CD4-positive, CD25-positive, alpha-beta regulatory T cell (primary cell): ENCODE results near the gene NXN. TPM values are rescaled to one million over a fixed set of nuclear protein-coding genes. Genes with fewer than 3 reads are reported as not detected.

Source experiments
- ATAC-seq, 2 donors: fragments of 150-1000 bp; cut with Tn5 transposase; one replicate each; pipeline ENCODE4 v1.10.0; 2021; ENCODE audit warnings: low read depth in 2 of 2, moderate number of reproducible peaks in 2 of 2, moderate library complexity in 1 of 2
- DNase-seq, 3 donors: peaks; one replicate each; pipeline versions ENCODE4 v3.0.0 to v3.0.0-alpha.2; 2012 to 2022; ENCODE audit warnings: mixed read lengths in 1 of 3
- H3K27ac ChIP-seq: one replicate; pipeline ENCODE4 v1.7.0; 2013; ENCODE audit warnings: mild to moderate bottlenecking, low read length; ENCODE audit not compliant: insufficient read depth, poor library complexity, severe bottlenecking
- H3K27me3 ChIP-seq: one replicate; pipeline ENCODE4 v1.7.0; 2013; ENCODE audit warnings: low read length; ENCODE audit not compliant: control insufficient read depth, insufficient read depth
- H3K36me3 ChIP-seq: one replicate; pipeline ENCODE4 v1.7.0; 2013; ENCODE audit warnings: mild to moderate bottlenecking, low read length, moderate library complexity; ENCODE audit not compliant: control insufficient read depth, insufficient read depth
- H3K4me1 ChIP-seq: 2 replicates; pipeline ENCODE4 v1.7.0; 2013; ENCODE audit warnings: mild to moderate bottlenecking, low read length; ENCODE audit not compliant: insufficient read depth, control insufficient read depth, poor library complexity, severe bottlenecking
- H3K4me3 ChIP-seq: one replicate; pipeline ENCODE4 v1.7.0; 2013; ENCODE audit warnings: low read depth, mild to moderate bottlenecking, low read length, moderate library complexity
- H3K9me3 ChIP-seq, 2 experiments: 1 replicate in 1 of 2; 2 replicates in 1 of 2; pipeline ENCODE4 v1.7.0; 2013; ENCODE audit warnings: low read length in 2 of 2, mild to moderate bottlenecking in 1 of 2, moderate library complexity in 1 of 2; ENCODE audit not compliant: control insufficient read depth in 2 of 2
- H3K27ac Mint-ChIP-seq, 3 donors: one replicate each; pipeline ENCODE4 v1.8.0; 2020 to 2022; ENCODE audit warnings: mild to moderate bottlenecking in 3 of 3, mixed read lengths in 3 of 3, moderate library complexity in 2 of 3
- H3K27me3 Mint-ChIP-seq: one replicate; pipeline ENCODE4 v1.8.0; 2022; ENCODE audit warnings: mild to moderate bottlenecking, mixed read lengths
- H3K36me3 Mint-ChIP-seq: one replicate; pipeline ENCODE4 v1.8.0; 2020; ENCODE audit warnings: mixed read lengths
- H3K4me1 Mint-ChIP-seq, 4 donors: one replicate each; pipeline ENCODE4 v1.8.0; 2020 to 2022; ENCODE audit warnings: mixed read lengths in 4 of 4, mild to moderate bottlenecking in 1 of 4
- H3K4me3 Mint-ChIP-seq, 4 donors: one replicate each; pipeline ENCODE4 v1.8.0; 2020 to 2022; ENCODE audit warnings: mild to moderate bottlenecking in 4 of 4, mixed read lengths in 4 of 4, moderate library complexity in 3 of 4
- H3K9me3 Mint-ChIP-seq, 7 donors: one replicate each; pipeline ENCODE4 v1.8.0; 2020 to 2022; ENCODE audit warnings: mixed read lengths in 7 of 7, mild to moderate bottlenecking in 3 of 7, moderate library complexity in 2 of 7
- polyA plus RNA-seq, 4 donors: library from polyadenylated mRNA; unstranded; fragments of 300-500 nt; fragmentation: Illumina TruSeq; gene quantifications; one replicate each; pipeline ENCODE4 v1.2.3, GENCODE V29; 2021
- total RNA-seq: library from RNA; stranded (reverse); gene quantifications from one replicate; pipeline ENCODE4 v1.2.3, GENCODE V29; 2022

The NXN gene
- total and polyA plus RNA-seq, 5 donors from 2014 or later, result 0.44 to 0.89 (median 0.65) TPM

DNA sequence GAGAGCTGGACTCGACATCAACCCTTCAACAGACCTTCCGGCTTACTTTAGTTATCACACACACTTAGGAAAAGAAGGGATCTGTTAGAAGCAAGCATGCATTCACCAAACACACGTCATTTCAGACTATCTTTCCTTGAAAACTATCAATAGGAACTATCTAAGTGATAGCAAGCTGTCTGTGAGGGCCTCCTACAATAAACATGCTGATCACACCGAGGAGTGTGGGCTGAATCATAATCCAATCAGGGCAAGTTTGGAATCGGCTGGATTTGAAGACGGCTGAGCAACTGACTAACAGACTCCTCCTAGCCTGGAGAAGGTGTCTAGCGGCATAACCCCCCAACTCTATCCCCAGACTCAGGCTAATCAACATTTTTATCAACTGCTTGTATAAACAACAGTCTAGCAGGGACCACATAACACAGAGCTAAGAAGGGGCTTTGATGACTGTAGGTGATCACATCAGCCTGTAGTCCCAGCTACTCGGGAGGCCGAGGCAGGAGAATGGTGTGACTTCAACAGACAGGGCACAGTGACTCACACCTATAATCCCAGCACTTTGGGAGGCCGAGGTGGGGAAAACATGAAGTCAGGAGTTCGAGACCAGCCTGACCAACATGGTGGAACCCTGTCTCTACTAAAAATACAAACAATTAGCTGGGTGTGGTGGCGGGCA, 14.1 kb downstream of the NXN start:
- Histone ChIP-seq H3K27ac (no peak overlapping the region), H3K36me3 (no peaks in the 10 kb centered on the region), H3K4me1 (no peaks in the 10 kb centered on the region), H3K27me3 (peaks cover 7% of the 10 kb centered on the region), H3K9me3 (no peaks in the 10 kb centered on the region), H3K4me3 (no peak overlapping the region)
- Mint-ChIP-seq H3K36me3 (no peaks in the 10 kb centered on the region), H3K27ac (no peak overlapping the region), H3K4me1 (peaks cover 0 to 6% (median 0%) of the 10 kb centered on the region in 4 donors), H3K27me3 (peaks cover 31% of the 10 kb centered on the region), H3K4me3 (no peak overlapping the region), H3K9me3 (peaks cover 0 to 2% (median 0%) of the 10 kb centered on the region in 7 donors)
- ATAC-seq, result no peak
- DNase-seq, result no peak

DNA sequence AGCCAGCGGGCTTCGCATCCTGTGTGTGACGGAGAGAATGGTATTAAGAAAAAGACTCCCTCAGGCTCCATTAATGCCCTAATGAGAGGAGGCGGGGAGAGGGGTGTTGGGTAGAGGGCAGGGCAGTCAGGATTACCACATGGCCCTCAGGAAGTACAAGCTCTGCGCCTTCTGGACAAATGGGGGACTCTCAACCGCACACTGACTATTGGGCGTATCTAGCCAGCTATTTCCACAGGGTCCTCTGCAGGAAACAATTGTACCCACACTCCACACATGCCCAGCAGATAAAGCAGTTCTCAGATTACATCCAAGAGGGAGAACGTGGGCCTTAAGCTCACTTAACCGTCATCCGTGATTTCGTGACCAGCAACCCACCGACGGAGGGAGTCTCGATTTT, 14.7 kb downstream of the NXN start:
- no peak overlapping the region for H3K4me3 ChIP-seq
- no peak overlapping the region for H3K27ac ChIP-seq
- no peaks in the 10 kb centered on the region for H3K36me3 Mint-ChIP-seq
- H3K9me3 ChIP-seq, result no peaks in the 10 kb centered on the region
- peaks cover 0 to 2% (median 0%) of the 10 kb centered on the region in 7 donors for H3K9me3 Mint-ChIP-seq
- ATAC-seq, result no peak
- peaks cover 0 to 6% (median 0%) of the 10 kb centered on the region in 4 donors for H3K4me1 Mint-ChIP-seq
- H3K27ac Mint-ChIP-seq, result no peak overlapping the region
- no peaks in the 10 kb centered on the region for H3K4me1 ChIP-seq
- peaks cover 3% of the 10 kb centered on the region for H3K27me3 ChIP-seq
- H3K27me3 Mint-ChIP-seq, result peaks cover 27% of the 10 kb centered on the region
- H3K36me3 ChIP-seq, result no peaks in the 10 kb centered on the region
- no peak overlapping the region for H3K4me3 Mint-ChIP-seq
- no peak for DNase-seq

DNA sequence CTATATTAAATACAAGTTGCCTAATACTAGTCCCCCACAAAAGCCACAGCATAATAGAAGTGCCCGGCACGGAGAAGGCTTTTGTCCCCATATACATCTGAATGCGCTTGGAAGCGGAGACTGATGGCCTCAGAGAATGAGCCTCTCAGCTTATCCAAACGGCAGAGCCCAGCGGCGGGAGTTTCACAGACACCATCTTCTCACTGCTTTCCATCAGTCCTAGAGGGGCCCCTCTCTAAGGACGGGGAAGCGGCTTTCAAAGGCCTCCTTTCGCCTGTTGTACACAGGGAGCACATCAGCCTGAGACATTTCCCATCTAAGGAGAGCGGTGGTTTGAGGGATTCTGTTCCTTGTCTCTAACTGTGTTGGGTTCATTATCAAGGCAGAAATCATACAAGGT, 16.9 kb downstream of the NXN start:
- Mint-ChIP-seq H3K9me3 (peaks cover 0 to 2% (median 0%) of the 10 kb centered on the region in 7 donors), H3K36me3 (no peaks in the 10 kb centered on the region), H3K27me3 (peaks cover 14% of the 10 kb centered on the region), H3K4me1 (no peaks in the 10 kb centered on the region), H3K4me3 (no peak overlapping the region), H3K27ac (peak overlapping the region in 1 of 3 donors; percentile 2)
- Histone ChIP-seq H3K4me1 (no peaks in the 10 kb centered on the region), H3K9me3 (no peaks in the 10 kb centered on the region), H3K4me3 (no peak overlapping the region), H3K36me3 (no peaks in the 10 kb centered on the region), H3K27ac (no peak overlapping the region), H3K27me3 (no peaks in the 10 kb centered on the region)
- DNase-seq, result no peak
- ATAC-seq, result no peak

DNA sequence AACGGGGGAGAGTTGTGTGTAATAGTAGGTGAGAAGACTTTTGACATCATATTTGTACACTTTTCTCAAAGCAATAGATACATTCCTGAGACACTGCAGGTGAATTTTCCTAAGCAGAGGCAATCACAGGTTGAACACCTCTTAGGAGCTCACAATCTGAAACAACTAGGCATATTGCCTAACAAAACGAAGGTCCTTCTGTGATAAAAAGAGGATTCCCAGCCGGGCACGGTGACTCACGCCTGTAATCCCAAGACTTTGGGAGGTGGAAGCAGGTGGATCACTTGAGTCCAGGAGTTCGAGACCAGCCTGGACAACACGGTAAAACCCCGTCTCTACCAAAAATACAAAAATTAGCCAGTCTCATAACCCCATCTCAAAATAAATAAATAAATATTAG, 17.4 kb downstream of the NXN start:
- H3K36me3 Mint-ChIP-seq, result no peaks in the 10 kb centered on the region
- H3K4me3 Mint-ChIP-seq, result no peak overlapping the region
- DNase-seq, result no peak
- H3K27me3 Mint-ChIP-seq, result peaks cover 14% of the 10 kb centered on the region
- peak overlapping the region in 1 of 3 donors; percentile 85 for H3K27ac Mint-ChIP-seq
- H3K9me3 Mint-ChIP-seq, result no peaks in the 10 kb centered on the region
- H3K4me1 ChIP-seq, result no peaks in the 10 kb centered on the region
- H3K36me3 ChIP-seq, result no peaks in the 10 kb centered on the region
- H3K27ac ChIP-seq, result no peak overlapping the region
- no peaks in the 10 kb centered on the region for H3K27me3 ChIP-seq
- ATAC-seq, result no peak
- H3K4me3 ChIP-seq, result no peak overlapping the region
- no peaks in the 10 kb centered on the region for H3K4me1 Mint-ChIP-seq
- H3K9me3 ChIP-seq, result no peaks in the 10 kb centered on the region

DNA sequence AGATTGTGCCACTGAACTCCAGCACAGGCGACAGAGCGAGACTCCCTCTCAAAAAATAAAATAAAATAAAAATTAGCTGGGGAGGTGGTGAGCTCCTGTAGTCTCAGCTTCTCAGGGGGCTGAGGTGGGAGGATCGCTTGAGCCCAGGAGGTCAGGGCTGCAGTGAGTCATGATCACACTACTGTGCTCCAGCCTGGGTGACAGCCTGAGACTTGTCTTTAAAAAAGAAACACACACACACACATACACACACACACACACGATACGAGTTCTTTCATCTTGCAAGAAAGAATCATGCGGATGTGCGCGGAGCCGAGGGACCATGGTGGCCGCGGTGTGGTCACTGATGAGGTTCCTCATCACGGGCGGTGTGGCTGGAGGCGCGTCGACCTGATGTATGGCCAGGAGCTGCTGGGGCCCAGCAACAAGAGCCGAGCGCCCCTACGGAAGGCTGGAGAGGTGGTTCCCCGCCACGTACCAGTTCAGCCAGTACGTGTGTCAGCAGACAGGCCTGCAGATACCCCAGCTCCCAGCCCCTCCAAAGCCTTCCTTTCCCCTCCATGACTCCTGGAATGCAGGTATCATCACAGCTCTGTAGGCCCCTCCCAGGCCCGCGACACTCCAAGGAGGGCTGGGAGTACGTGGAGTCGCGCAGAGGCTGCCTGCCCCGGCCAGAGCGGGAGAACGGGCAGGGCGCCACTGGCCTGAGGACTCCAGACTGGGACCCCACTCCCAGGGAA, 20.7 kb downstream of the NXN start:
- H3K27me3 Mint-ChIP-seq, result no peaks in the 10 kb centered on the region
- DNase-seq (no peak), ATAC-seq (no peak)
- H3K4me3 Mint-ChIP-seq, result no peak overlapping the region
- Histone ChIP-seq H3K27me3 (no peaks in the 10 kb centered on the region), H3K9me3 (no peaks in the 10 kb centered on the region), H3K4me3 (no peak overlapping the region), H3K4me1 (no peaks in the 10 kb centered on the region), H3K36me3 (no peaks in the 10 kb centered on the region), H3K27ac (no peak overlapping the region)
- no peak overlapping the region for H3K27ac Mint-ChIP-seq
- H3K4me1 Mint-ChIP-seq, result no peaks in the 10 kb centered on the region
- no peaks in the 10 kb centered on the region for H3K36me3 Mint-ChIP-seq
- no peaks in the 10 kb centered on the region for H3K9me3 Mint-ChIP-seq

DNA sequence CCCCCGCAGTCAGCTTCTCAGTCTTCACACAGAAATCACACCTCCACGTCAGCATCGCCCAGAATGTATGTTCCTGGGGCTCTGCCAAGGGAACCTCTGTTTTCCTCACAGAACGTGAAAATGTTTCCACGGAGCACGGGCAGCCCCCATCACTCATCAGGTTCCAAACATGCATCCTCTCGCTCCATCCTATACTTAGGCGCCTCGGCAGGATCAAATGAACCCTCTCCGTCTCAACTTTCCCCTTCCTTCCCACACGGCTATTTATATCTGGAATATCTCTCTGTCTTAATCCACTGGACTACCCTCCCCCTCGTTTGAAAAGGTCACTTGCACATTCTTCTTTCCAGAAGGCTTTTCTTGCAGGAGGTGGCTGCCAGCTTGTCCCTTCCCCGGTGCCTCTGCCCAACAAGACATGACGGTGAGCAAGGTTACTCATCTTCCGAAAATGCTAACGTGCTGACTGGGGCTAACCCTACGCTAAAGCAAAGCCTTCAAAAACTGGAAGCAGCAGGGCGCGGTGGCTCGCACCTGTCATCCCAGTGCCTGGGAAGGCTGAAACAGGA, 21.6 kb downstream of the NXN start:
- H3K36me3 Mint-ChIP-seq, result no peaks in the 10 kb centered on the region
- ATAC-seq, result no peak
- no peak overlapping the region for H3K4me3 Mint-ChIP-seq
- no peak overlapping the region for H3K27ac ChIP-seq
- no peaks in the 10 kb centered on the region for H3K9me3 ChIP-seq
- H3K36me3 ChIP-seq, result no peaks in the 10 kb centered on the region
- no peaks in the 10 kb centered on the region for H3K27me3 ChIP-seq
- no peaks in the 10 kb centered on the region for H3K9me3 Mint-ChIP-seq
- H3K4me1 Mint-ChIP-seq, result no peaks in the 10 kb centered on the region
- H3K27me3 Mint-ChIP-seq, result no peaks in the 10 kb centered on the region
- no peak overlapping the region for H3K4me3 ChIP-seq
- no peak overlapping the region for H3K27ac Mint-ChIP-seq
- no peak for DNase-seq
- H3K4me1 ChIP-seq, result no peaks in the 10 kb centered on the region

DNA sequence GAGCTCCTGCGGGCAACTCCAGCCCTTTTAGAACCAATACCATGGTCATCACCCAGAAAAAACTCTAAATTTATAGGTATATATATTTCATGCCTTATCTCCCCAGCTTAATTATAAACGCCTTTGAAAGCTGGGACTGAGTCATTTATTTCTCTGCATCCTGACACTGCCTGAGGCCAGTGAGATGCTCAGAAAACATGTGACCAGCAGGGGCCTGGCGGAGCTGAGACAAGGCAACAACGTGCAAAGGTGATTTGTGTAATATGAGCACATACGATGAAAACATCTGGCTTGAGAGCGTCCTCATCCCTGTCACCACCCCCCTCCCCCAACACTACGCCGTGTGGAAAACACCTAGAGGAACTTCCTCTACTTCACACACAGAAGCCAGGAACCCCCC, 22.7 kb downstream of the NXN start:
- Mint-ChIP-seq H3K4me1 (peaks cover 0 to 2% (median 0%) of the 10 kb centered on the region in 4 donors), H3K27me3 (no peaks in the 10 kb centered on the region)

More for the DNA sequence above, 22.7 kb downstream of the NXN start:
- no peaks in the 10 kb centered on the region for H3K9me3 ChIP-seq
- no peaks in the 10 kb centered on the region for H3K36me3 ChIP-seq
- no peaks in the 10 kb centered on the region for H3K27me3 ChIP-seq
- no peak overlapping the region for H3K4me3 ChIP-seq
- Mint-ChIP-seq H3K9me3 (no peaks in the 10 kb centered on the region), H3K27ac (no peak overlapping the region), H3K4me3 (no peak overlapping the region), H3K36me3 (no peaks in the 10 kb centered on the region)
- ATAC-seq (no peak), DNase-seq (no peak)
- H3K27ac ChIP-seq, result no peak overlapping the region
- no peaks in the 10 kb centered on the region for H3K4me1 ChIP-seq
